ENCODE data around the gene C6orf58.

- TF ChIP-seq PRDM15 (CRISPR knock-in tag; IDR thresholded peaks at IDR 0.05) (no peak), RAD51 (IDR thresholded peaks at IDR 0.05) (no peak), POLR2AphosphoS5 (IDR thresholded peaks at IDR 0.05; ENCODE audit: low read length) (no peak), SREBF2 (IDR thresholded peaks at IDR 0.05; ENCODE audit: low read length) (no peak)
Measured at GRCh38 chr6:127567476-127567875, 9.5 kb upstream of the C6orf58 start.
